Body of pancreas (tissue), 4 donors: Measurements from ENCODE around the gene COL19A1.

Experiments used
- CTCF ChIP-seq, 7 experiments: fragments of 450-650 bp in 4 of 7; fragments of 200-600 bp in 3 of 7; sonication (generic) in 3 of 7; IDR thresholded peaks; one replicate each; pipeline ENCODE4 v1.5.1; 2016 to 2019; ENCODE audit warnings: antibody characterized with exemption in 7 of 7
- POLR2A ChIP-seq, 3 donors: fragments of 450-650 bp; IDR thresholded peaks; one replicate each; pipeline ENCODE4 v1.6.1; 2016; ENCODE audit warnings: antibody characterized with exemption in 3 of 3, mild to moderate bottlenecking in 2 of 3

GRCh38 chr6:70163795-70164194 lies 297.4 kb downstream of the COL19A1 start:
- TF ChIP-seq CTCF (IDR thresholded peaks at IDR 0.05), result no peak
- no peak for TF ChIP-seq POLR2A (IDR thresholded peaks at IDR 0.05)
